Osteoblast (primary cell): ENCODE measurements around the gene MIGA1. TPM values are rescaled to one million over a fixed set of nuclear protein-coding genes. Genes with fewer than 3 reads are reported as not detected.

ENCODE experiments used
- DNase-seq: peaks from one replicate; pipeline ENCODE4 v3.0.0; 2011; ENCODE audit warnings: low spot score, mixed read lengths; ENCODE audit not compliant: insufficient read length; ENCODE audit errors: missing footprints
- H2AFZ ChIP-seq: 2 replicates; pipeline ENCODE4 v1.6.0; 2011; ENCODE audit warnings: mild to moderate bottlenecking, low read length
- H3K27ac ChIP-seq: 2 replicates; pipeline ENCODE4 v1.5.1; 2011; ENCODE audit warnings: mild to moderate bottlenecking, low read depth, low read length, moderate library complexity
- H3K27me3 ChIP-seq: 2 replicates; pipeline ENCODE4 v1.6.0; 2012; ENCODE audit warnings: mild to moderate bottlenecking, control low read depth, inconsistent platforms, low read length, moderate library complexity; ENCODE audit not compliant: insufficient read depth
- H3K36me3 ChIP-seq: 2 replicates; pipeline ENCODE4 v1.5.1; 2011; ENCODE audit warnings: mild to moderate bottlenecking, low read length, control low read depth, moderate library complexity; ENCODE audit not compliant: insufficient read depth
- H3K4me1 ChIP-seq: 2 replicates; pipeline ENCODE4 v1.5.1; 2011; ENCODE audit warnings: mild to moderate bottlenecking, low read length, control low read depth, moderate library complexity; ENCODE audit not compliant: insufficient read depth
- H3K4me2 ChIP-seq: 2 replicates; pipeline ENCODE4 v1.6.0; 2011; ENCODE audit warnings: mild to moderate bottlenecking, low read length; ENCODE audit not compliant: insufficient read depth
- H3K4me3 ChIP-seq: fragments of 200-600 bp; sonication (generic); 3 replicates; pipeline ENCODE4 v1.5.1; 2012; ENCODE audit warnings: mild to moderate bottlenecking, low read length, inconsistent platforms; ENCODE audit not compliant: insufficient read depth
- H3K79me2 ChIP-seq: 2 replicates; pipeline ENCODE4 v1.6.0; 2012; ENCODE audit warnings: mild to moderate bottlenecking, low read length, control low read depth, inconsistent platforms; ENCODE audit not compliant: insufficient read depth
- H3K9me3 ChIP-seq: 2 replicates; pipeline ENCODE4 v1.5.1; 2011; ENCODE audit warnings: low read depth, low read length, control low read depth
- H4K20me1 ChIP-seq: 2 replicates; pipeline ENCODE4 v1.6.0; 2012; ENCODE audit warnings: mild to moderate bottlenecking, low read length, control low read depth; ENCODE audit not compliant: insufficient read depth
- total RNA-seq: library from RNA; depleted of rRNA; stranded (reverse); fragments of >200 nt; gene quantifications from 2 replicates; pipeline ENCODE4 v1.2.3, GENCODE V29; 2012
- TF ChIP-seq, protein P1 (sequence below): IDR thresholded peaks from 2 replicates; pipeline ENCODE4 v1.5.1; 2011; ENCODE audit warnings: mild to moderate bottlenecking, low read depth, low read length, moderate library complexity; ENCODE audit errors: extremely low read depth

Gene MIGA1
- total RNA-seq, 1 donor: 13.8 TPM

- H3K79me2 ChIP-seq: peaks cover 2% of the 10 kb centered on the region
- H3K9me3 ChIP-seq: no peaks in the 10 kb centered on the region
- peaks cover 7% of the 10 kb centered on the region for H3K4me1 ChIP-seq
- no peaks in the 10 kb centered on the region for H4K20me1 ChIP-seq
- no peak overlapping the region for H2AFZ ChIP-seq
- TF ChIP-seq, protein P1, sequence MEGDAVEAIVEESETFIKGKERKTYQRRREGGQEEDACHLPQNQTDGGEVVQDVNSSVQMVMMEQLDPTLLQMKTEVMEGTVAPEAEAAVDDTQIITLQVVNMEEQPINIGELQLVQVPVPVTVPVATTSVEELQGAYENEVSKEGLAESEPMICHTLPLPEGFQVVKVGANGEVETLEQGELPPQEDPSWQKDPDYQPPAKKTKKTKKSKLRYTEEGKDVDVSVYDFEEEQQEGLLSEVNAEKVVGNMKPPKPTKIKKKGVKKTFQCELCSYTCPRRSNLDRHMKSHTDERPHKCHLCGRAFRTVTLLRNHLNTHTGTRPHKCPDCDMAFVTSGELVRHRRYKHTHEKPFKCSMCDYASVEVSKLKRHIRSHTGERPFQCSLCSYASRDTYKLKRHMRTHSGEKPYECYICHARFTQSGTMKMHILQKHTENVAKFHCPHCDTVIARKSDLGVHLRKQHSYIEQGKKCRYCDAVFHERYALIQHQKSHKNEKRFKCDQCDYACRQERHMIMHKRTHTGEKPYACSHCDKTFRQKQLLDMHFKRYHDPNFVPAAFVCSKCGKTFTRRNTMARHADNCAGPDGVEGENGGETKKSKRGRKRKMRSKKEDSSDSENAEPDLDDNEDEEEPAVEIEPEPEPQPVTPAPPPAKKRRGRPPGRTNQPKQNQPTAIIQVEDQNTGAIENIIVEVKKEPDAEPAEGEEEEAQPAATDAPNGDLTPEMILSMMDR: no peak
- H3K36me3 ChIP-seq: no peaks in the 10 kb centered on the region
- no peak for DNase-seq
- no peak overlapping the region for H3K4me3 ChIP-seq
- H3K4me2 ChIP-seq: no peak overlapping the region
- H3K27ac ChIP-seq: no peak overlapping the region
- no peaks in the 10 kb centered on the region for H3K27me3 ChIP-seq
Observed at GRCh38 chr1:77850082-77850481, 70.6 kb downstream of the MIGA1 start.

GRCh38 chr1:77857552-77857951, 78.1 kb downstream of the MIGA1 start:
- TF ChIP-seq, protein P1: no peak
- DNase-seq: no peak
- Histone ChIP-seq H4K20me1 (no peaks in the 10 kb centered on the region), H3K4me3 (no peak overlapping the region), H3K36me3 (no peaks in the 10 kb centered on the region), H3K27ac (no peak overlapping the region), H3K79me2 (peaks cover 17% of the 10 kb centered on the region), H3K4me1 (no peaks in the 10 kb centered on the region), H3K9me3 (no peaks in the 10 kb centered on the region), H2AFZ (no peak overlapping the region), H3K27me3 (no peaks in the 10 kb centered on the region), H3K4me2 (no peak overlapping the region)

- H3K4me1 ChIP-seq: no peaks in the 10 kb centered on the region
- TF ChIP-seq, protein P1: no peak
- H3K36me3 ChIP-seq: no peaks in the 10 kb centered on the region
- no peaks in the 10 kb centered on the region for H3K9me3 ChIP-seq
- no peak for DNase-seq
- H3K4me3 ChIP-seq: no peak overlapping the region
- no peak overlapping the region for H2AFZ ChIP-seq
- no peak overlapping the region for H3K4me2 ChIP-seq
- no peaks in the 10 kb centered on the region for H4K20me1 ChIP-seq
- H3K27ac ChIP-seq: no peak overlapping the region
- peaks cover 17% of the 10 kb centered on the region for H3K79me2 ChIP-seq
- H3K27me3 ChIP-seq: no peaks in the 10 kb centered on the region
Observed at GRCh38 chr1:77858725-77859124, 79.3 kb downstream of the MIGA1 start.

DNA sequence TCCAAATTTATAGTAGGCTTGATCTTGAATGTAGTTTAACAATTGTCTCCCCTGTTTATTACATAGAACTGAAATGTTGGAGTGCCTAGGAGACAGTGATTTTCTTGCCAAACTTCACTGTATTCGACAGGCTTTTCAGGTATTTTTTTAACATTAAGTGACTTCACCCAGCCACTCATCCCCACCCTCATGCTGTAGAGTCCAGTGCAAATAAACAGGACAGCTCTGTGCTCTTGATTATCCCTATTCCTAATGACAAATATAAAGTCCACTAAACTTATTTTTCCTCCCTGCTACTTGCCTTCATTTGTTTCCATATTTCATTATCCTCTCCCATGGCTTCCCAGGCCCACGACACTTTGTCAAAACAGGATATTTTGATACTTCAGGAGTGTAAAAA, 79.8 kb downstream of the MIGA1 start:
- DNase-seq: no peak
- H3K36me3 ChIP-seq: no peaks in the 10 kb centered on the region
- H3K27me3 ChIP-seq: no peaks in the 10 kb centered on the region
- no peak overlapping the region for H2AFZ ChIP-seq
- no peak overlapping the region for H3K4me2 ChIP-seq
- H3K79me2 ChIP-seq: peaks cover 17% of the 10 kb centered on the region
- H3K4me3 ChIP-seq: no peak overlapping the region
- H3K4me1 ChIP-seq: no peaks in the 10 kb centered on the region
- no peak overlapping the region for H3K27ac ChIP-seq
- TF ChIP-seq, protein P1: no peak
- no peaks in the 10 kb centered on the region for H4K20me1 ChIP-seq
- H3K9me3 ChIP-seq: no peaks in the 10 kb centered on the region
